Stimulated activated CD4-positive, alpha-beta T cell treated with anti-CD3 and anti-CD28 coated beads, Interleukin-1b, Interleukin-23, amount 100 ng/mL, for 1 hour (primary cell): ENCODE data around the gene RSRC1.
A peak's percentile ranks its signal among the peaks of the same experiment; 100 is the strongest.
"Not testable (repeated sequence)": the region's sequence is repeated elsewhere in the genome, so short reads cannot be mapped to it uniquely, and the experiment has no call there.

Experiments used
- DNase-seq, 2 donors: peaks; one replicate each; pipeline ENCODE4 v3.0.0-alpha.2; 2020; ENCODE audit warnings: low read depth in 2 of 2

The RSRC1 gene

GRCh38 chr3:158404131-158404718 lies 294.3 kb downstream of the RSRC1 start:
- no peak for DNase-seq

GRCh38 chr3:158405507-158405906 lies 295.6 kb downstream of the RSRC1 start:
- DNase-seq, result no peak

GRCh38 chr3:158407844-158408517 lies 298.1 kb downstream of the RSRC1 start:
- no peak for DNase-seq

- DNase-seq, result not testable (repeated sequence)
Observed at GRCh38 chr3:158408518-158408897, 298.6 kb downstream of the RSRC1 start.

GRCh38 chr3:158418035-158418434 lies 308.1 kb downstream of the RSRC1 start:
- DNase-seq, result no peak

- DNase-seq, result no peak
Observed at GRCh38 chr3:158419820-158420653, 310.1 kb downstream of the RSRC1 start.

- DNase-seq, result no peak
Observed at GRCh38 chr3:158420654-158421396, 310.9 kb downstream of the RSRC1 start.

GRCh38 chr3:158430448-158430847 lies 320.6 kb downstream of the RSRC1 start:
- DNase-seq, result no peak

- DNase-seq, result no peak
Observed at GRCh38 chr3:158430968-158431367, 321.1 kb downstream of the RSRC1 start.

GRCh38 chr3:158431829-158432228 lies 321.9 kb downstream of the RSRC1 start:
- no peak for DNase-seq

- peak in 1 of 2 donors; percentile 16 for DNase-seq
Observed at GRCh38 chr3:158434412-158435038, 324.6 kb downstream of the RSRC1 start.

GRCh38 chr3:158443632-158444031 lies 333.7 kb downstream of the RSRC1 start:
- DNase-seq, result no peak

GRCh38 chr3:158447408-158447807 lies 337.5 kb downstream of the RSRC1 start:
- DNase-seq, result no peak

GRCh38 chr3:158451405-158452055 lies 341.6 kb downstream of the RSRC1 start:
- DNase-seq, result no peak

- DNase-seq, result no peak
Observed at GRCh38 chr3:158452334-158452733, 342.4 kb downstream of the RSRC1 start.

GRCh38 chr3:158453004-158453403 lies 343.1 kb downstream of the RSRC1 start:
- DNase-seq, result no peak

GRCh38 chr3:158453865-158454264 lies 344.0 kb downstream of the RSRC1 start:
- DNase-seq, result no peak

GRCh38 chr3:158455406-158455805 lies 345.5 kb downstream of the RSRC1 start:
- no peak for DNase-seq

GRCh38 chr3:158456114-158456513 lies 346.2 kb downstream of the RSRC1 start:
- DNase-seq, result no peak

GRCh38 chr3:158458464-158458863 lies 348.6 kb downstream of the RSRC1 start:
- no peak for DNase-seq

GRCh38 chr3:158460926-158461325 lies 351.0 kb downstream of the RSRC1 start:
- DNase-seq, result no peak
